ENCODE data around the gene SEC31A. TPM values are rescaled to one million over a fixed set of nuclear protein-coding genes. Genes with fewer than 3 reads are reported as not detected.
A peak's percentile ranks its signal among the peaks of the same experiment; 100 is the strongest.

SEC31A gene
- total and polyA plus RNA-seq, 2 experiments from 2014 or later, result 226 to 306 TPM

DNA sequence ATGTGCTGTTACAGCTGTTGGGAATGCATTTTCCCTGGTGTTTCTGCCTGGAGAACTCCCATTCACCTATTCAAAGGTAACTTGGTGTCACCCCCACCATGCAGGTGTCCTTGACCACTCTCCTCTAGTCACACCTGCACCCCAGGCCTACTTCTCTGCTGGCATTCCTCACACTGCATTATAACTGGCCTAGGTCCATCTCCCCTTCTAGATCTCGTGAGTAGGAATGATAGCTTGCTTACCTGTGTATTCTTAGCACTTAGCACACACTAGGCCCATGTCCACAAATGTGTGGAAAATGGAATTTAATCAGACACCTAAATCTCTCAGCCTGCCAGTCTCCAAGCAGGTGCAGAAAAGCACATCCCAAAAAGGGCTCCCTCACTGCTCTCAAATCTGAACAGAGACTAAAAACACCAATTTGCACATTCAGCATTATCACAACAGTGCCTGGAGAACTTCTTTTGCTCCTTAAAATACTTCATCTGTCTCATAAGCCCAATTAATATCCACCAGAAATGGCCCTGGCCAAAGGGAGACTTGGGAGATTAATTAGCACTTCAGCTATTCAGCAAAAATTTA, 110.7 kb downstream of the SEC31A start:
- Histone ChIP-seq H3K4me2 (peak overlapping the region; percentile 8), H3K9me2 (replicated peaks; ENCODE audit: insufficient read depth) (no peaks in the 10 kb centered on the region), H3K4me1 (ENCODE audit: insufficient read depth) (peaks cover 29% of the 10 kb centered on the region), H2AFZ (no peak overlapping the region), H3K9me3 (ENCODE audit: low read depth) (no peaks in the 10 kb centered on the region), H3K4me3 (no peak overlapping the region), H3K27ac (peak overlapping the region; percentile 84), H3K79me2 (peaks cover 14% of the 10 kb centered on the region), H3K36me3 (replicated peaks; ENCODE audit: insufficient read depth, low read depth) (no peaks in the 10 kb centered on the region), H3K27me3 (no peaks in the 10 kb centered on the region), H4K20me1 (ENCODE audit: insufficient read depth, poor library complexity, severe bottlenecking) (no peaks in the 10 kb centered on the region)
- no peak for DNase-seq (ENCODE audit: low spot score)
- 89% methylated on average over 1 of the region's 1 CpG for WGBS (ENCODE audit: low lambda C conversion rate, missing lambda C conversion rate)
- TF ChIP-seq EZH2 (IDR thresholded peaks at IDR 0.05; ENCODE audit: borderline replicate concordance) (no peak), EZH2phosphoT487 (IDR thresholded peaks at IDR 0.05; ENCODE audit: low read depth, severe bottlenecking, unreplicated experiment) (no peak)
- TF ChIP-seq, protein P1, sequence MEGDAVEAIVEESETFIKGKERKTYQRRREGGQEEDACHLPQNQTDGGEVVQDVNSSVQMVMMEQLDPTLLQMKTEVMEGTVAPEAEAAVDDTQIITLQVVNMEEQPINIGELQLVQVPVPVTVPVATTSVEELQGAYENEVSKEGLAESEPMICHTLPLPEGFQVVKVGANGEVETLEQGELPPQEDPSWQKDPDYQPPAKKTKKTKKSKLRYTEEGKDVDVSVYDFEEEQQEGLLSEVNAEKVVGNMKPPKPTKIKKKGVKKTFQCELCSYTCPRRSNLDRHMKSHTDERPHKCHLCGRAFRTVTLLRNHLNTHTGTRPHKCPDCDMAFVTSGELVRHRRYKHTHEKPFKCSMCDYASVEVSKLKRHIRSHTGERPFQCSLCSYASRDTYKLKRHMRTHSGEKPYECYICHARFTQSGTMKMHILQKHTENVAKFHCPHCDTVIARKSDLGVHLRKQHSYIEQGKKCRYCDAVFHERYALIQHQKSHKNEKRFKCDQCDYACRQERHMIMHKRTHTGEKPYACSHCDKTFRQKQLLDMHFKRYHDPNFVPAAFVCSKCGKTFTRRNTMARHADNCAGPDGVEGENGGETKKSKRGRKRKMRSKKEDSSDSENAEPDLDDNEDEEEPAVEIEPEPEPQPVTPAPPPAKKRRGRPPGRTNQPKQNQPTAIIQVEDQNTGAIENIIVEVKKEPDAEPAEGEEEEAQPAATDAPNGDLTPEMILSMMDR (IDR thresholded peaks at IDR 0.05; ENCODE audit: poor library complexity), result no peak

GRCh38 chr4:82779032-82779431, 111.9 kb downstream of the SEC31A start:
- no peak overlapping the region for H2AFZ ChIP-seq
- no peak overlapping the region for H3K4me3 ChIP-seq
- no peak overlapping the region for H3K27ac ChIP-seq
- H3K4me1 ChIP-seq (ENCODE audit: insufficient read depth), result peaks cover 20% of the 10 kb centered on the region
- no peaks in the 10 kb centered on the region for H3K9me2 ChIP-seq (replicated peaks; ENCODE audit: insufficient read depth)
- TF ChIP-seq EZH2 (IDR thresholded peaks at IDR 0.05; ENCODE audit: borderline replicate concordance), result no peak
- TF ChIP-seq, protein P1 (IDR thresholded peaks at IDR 0.05; ENCODE audit: poor library complexity), result no peak
- TF ChIP-seq EZH2phosphoT487 (IDR thresholded peaks at IDR 0.05; ENCODE audit: low read depth, severe bottlenecking, unreplicated experiment), result no peak
- H4K20me1 ChIP-seq (ENCODE audit: insufficient read depth, poor library complexity, severe bottlenecking), result no peaks in the 10 kb centered on the region
- H3K4me2 ChIP-seq, result no peak overlapping the region
- H3K9me3 ChIP-seq (ENCODE audit: low read depth), result no peaks in the 10 kb centered on the region
- 84% methylated on average over 11 of the region's 11 CpGs for WGBS (ENCODE audit: low lambda C conversion rate, missing lambda C conversion rate)
- no peaks in the 10 kb centered on the region for H3K36me3 ChIP-seq (replicated peaks; ENCODE audit: insufficient read depth, low read depth)
- DNase-seq (ENCODE audit: low spot score), result no peak
- H3K27me3 ChIP-seq, result no peaks in the 10 kb centered on the region
- peaks cover 14% of the 10 kb centered on the region for H3K79me2 ChIP-seq

- DNase-seq (ENCODE audit: low spot score), result no peak
- Histone ChIP-seq H3K4me1 (ENCODE audit: insufficient read depth) (peaks cover 20% of the 10 kb centered on the region), H3K9me3 (ENCODE audit: low read depth) (no peaks in the 10 kb centered on the region), H3K27ac (peak overlapping the region; percentile 16), H3K27me3 (no peaks in the 10 kb centered on the region), H2AFZ (no peak overlapping the region), H4K20me1 (ENCODE audit: insufficient read depth, poor library complexity, severe bottlenecking) (no peaks in the 10 kb centered on the region), H3K36me3 (replicated peaks; ENCODE audit: insufficient read depth, low read depth) (no peaks in the 10 kb centered on the region), H3K4me3 (no peak overlapping the region), H3K79me2 (peaks cover 10% of the 10 kb centered on the region), H3K9me2 (replicated peaks; ENCODE audit: insufficient read depth) (no peaks in the 10 kb centered on the region), H3K4me2 (no peak overlapping the region)
- no peak for TF ChIP-seq EZH2phosphoT487 (IDR thresholded peaks at IDR 0.05; ENCODE audit: low read depth, severe bottlenecking, unreplicated experiment)
- TF ChIP-seq EZH2 (IDR thresholded peaks at IDR 0.05; ENCODE audit: borderline replicate concordance), result no peak
- TF ChIP-seq, protein P1 (IDR thresholded peaks at IDR 0.05; ENCODE audit: poor library complexity), result no peak
- WGBS (ENCODE audit: low lambda C conversion rate, missing lambda C conversion rate), result 96% methylated on average over 5 of the region's 5 CpGs
These were observed 113.0 kb downstream of the SEC31A start for GRCh38 chr4:82777857-82778525.
